Measurements from ENCODE around the gene ARMC9.

ARMC9 gene

DNA sequence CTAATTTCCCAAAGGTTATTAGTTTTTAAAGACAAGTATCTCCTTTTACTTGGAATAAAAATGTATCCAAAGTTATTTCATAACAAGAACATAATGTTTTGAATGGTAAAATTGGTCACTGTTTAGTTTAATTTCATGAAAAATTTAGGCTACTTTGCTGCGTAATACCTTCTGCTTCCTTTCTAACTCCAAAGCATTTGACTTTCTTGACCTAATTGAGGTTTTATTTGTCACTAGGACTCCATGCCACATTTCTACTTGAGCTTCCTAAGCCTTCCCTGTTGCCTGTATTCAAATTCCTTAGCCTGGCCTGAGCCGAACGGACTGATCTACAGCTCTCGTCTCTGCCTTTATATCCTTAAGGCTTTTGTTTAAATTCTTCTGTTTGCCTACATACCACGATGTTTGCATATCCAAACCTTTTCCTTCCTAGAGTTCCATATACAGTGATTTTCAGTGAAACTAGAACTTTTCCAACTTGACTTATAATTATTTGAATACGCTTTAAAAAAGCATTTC lies 25.1 kb downstream of the ARMC9 start (continued):
- TF ChIP-seq, protein P1, sequence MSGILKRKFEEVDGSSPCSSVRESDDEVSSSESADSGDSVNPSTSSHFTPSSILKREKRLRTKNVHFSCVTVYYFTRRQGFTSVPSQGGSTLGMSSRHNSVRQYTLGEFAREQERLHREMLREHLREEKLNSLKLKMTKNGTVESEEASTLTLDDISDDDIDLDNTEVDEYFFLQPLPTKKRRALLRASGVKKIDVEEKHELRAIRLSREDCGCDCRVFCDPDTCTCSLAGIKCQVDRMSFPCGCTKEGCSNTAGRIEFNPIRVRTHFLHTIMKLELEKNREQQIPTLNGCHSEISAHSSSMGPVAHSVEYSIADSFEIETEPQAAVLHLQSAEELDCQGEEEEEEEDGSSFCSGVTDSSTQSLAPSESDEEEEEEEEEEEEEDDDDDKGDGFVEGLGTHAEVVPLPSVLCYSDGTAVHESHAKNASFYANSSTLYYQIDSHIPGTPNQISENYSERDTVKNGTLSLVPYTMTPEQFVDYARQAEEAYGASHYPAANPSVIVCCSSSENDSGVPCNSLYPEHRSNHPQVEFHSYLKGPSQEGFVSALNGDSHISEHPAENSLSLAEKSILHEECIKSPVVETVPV (CRISPR knock-in tag; IDR thresholded peaks at IDR 0.05), result no peak
- TF ChIP-seq RARB (CRISPR knock-in tag; IDR thresholded peaks at IDR 0.05) (no peak), BACH2 (CRISPR knock-in tag; IDR thresholded peaks at IDR 0.05; ENCODE audit: borderline replicate concordance) (no peak), ZNF8 (CRISPR knock-in tag; IDR thresholded peaks at IDR 0.05) (no peak), ISL1 (CRISPR knock-in tag; IDR thresholded peaks at IDR 0.05) (no peak), ZNF70 (CRISPR knock-in tag; IDR thresholded peaks at IDR 0.05) (no peak), CSDC2 (CRISPR knock-in tag; IDR thresholded peaks at IDR 0.05) (no peak), ARNTL (CRISPR knock-in tag; IDR thresholded peaks at IDR 0.05; ENCODE audit: borderline replicate concordance, low read depth) (no peak), ZFP30 (CRISPR knock-in tag; IDR thresholded peaks at IDR 0.05) (no peak), ZNF565 (CRISPR knock-in tag; conservative IDR thresholded peaks at IDR 0.05; ENCODE audit: low read depth) (no peak)
- TF ChIP-seq, protein P2, sequence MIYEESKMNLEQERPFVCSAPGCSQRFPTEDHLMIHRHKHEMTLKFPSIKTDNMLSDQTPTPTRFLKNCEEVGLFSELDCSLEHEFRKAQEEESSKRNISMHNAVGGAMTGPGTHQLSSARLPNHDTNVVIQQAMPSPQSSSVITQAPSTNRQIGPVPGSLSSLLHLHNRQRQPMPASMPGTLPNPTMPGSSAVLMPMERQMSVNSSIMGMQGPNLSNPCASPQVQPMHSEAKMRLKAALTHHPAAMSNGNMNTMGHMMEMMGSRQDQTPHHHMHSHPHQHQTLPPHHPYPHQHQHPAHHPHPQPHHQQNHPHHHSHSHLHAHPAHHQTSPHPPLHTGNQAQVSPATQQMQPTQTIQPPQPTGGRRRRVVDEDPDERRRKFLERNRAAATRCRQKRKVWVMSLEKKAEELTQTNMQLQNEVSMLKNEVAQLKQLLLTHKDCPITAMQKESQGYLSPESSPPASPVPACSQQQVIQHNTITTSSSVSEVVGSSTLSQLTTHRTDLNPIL (CRISPR knock-in tag; IDR thresholded peaks at IDR 0.05; ENCODE audit: low read depth), result no peak
- TF ChIP-seq, protein P3, sequence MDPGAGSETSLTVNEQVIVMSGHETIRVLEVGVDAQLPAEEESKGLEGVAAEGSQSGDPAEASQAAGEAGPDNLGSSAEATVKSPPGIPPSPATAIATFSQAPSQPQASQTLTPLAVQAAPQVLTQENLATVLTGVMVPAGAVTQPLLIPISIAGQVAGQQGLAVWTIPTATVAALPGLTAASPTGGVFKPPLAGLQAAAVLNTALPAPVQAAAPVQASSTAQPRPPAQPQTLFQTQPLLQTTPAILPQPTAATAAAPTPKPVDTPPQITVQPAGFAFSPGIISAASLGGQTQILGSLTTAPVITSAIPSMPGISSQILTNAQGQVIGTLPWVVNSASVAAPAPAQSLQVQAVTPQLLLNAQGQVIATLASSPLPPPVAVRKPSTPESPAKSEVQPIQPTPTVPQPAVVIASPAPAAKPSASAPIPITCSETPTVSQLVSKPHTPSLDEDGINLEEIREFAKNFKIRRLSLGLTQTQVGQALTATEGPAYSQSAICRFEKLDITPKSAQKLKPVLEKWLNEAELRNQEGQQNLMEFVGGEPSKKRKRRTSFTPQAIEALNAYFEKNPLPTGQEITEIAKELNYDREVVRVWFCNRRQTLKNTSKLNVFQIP (CRISPR knock-in tag; IDR thresholded peaks at IDR 0.05; ENCODE audit: borderline replicate concordance, low read depth), result no peak

DNA sequence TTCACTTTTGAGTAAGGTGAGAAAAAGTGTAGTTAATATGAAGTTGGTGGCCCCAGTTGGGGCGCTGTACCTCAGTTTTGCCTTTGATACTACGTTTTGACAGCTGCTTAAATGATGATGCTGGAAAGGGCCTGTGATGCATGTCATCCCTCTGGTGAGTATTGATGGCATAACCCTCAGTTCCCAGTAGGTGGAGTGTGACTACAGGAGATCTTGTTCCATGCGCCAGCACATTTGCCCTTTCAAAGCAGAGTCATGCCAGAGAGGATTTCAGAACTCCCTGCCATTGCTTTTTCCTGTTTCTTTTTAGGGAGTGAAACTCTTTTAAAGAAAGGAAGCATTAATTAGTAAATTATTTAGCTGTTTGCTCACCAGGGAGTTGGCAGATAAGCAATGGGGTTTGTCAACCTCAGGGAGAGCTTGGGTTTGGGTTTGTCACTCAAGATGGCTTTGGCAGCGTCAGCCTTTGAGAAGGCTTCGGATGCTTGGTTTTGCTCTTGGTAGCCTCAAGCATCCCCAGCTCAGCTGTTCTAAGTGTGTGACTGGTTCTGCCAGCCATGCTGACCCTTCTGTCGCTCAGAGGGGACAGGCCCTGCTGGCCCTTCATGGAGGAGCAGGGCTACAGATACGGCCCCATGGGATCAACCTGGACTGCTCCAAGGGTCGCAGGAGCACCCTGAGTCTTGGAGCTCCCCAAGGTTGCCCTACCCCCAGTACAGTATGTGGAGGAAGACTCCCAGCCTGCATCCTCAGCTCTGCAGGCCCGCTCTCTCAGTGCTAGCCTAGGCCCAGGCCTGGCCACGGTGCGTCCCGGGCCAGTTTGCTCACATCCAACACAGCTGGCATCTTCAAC lies 29.1 kb downstream of the ARMC9 start:
- TF ChIP-seq ISL1 (CRISPR knock-in tag; IDR thresholded peaks at IDR 0.05) (no peak), ZNF70 (CRISPR knock-in tag; IDR thresholded peaks at IDR 0.05) (no peak), ZFP3 (CRISPR knock-in tag; IDR thresholded peaks at IDR 0.05) (no peak), BACH2 (CRISPR knock-in tag; IDR thresholded peaks at IDR 0.05; ENCODE audit: borderline replicate concordance) (no peak), GLIS3 (CRISPR knock-in tag; IDR thresholded peaks at IDR 0.05) (no peak), TCF4 (CRISPR knock-in tag; IDR thresholded peaks at IDR 0.05; ENCODE audit: borderline replicate concordance) (no peak), SNAI2 (CRISPR knock-in tag; IDR thresholded peaks at IDR 0.05) (no peak), CSDC2 (CRISPR knock-in tag; IDR thresholded peaks at IDR 0.05) (no peak), ZNF8 (CRISPR knock-in tag; IDR thresholded peaks at IDR 0.05) (no peak), ZNF565 (CRISPR knock-in tag; conservative IDR thresholded peaks at IDR 0.05; ENCODE audit: low read depth) (no peak), ZFP30 (CRISPR knock-in tag; IDR thresholded peaks at IDR 0.05) (no peak), OSR1 (CRISPR knock-in tag; IDR thresholded peaks at IDR 0.05) (no peak), RARB (CRISPR knock-in tag; IDR thresholded peaks at IDR 0.05) (no peak), ESRRG (CRISPR knock-in tag; IDR thresholded peaks at IDR 0.05) (no peak), ARNTL (CRISPR knock-in tag; IDR thresholded peaks at IDR 0.05; ENCODE audit: borderline replicate concordance, low read depth) (no peak)
- TF ChIP-seq, protein P4, sequence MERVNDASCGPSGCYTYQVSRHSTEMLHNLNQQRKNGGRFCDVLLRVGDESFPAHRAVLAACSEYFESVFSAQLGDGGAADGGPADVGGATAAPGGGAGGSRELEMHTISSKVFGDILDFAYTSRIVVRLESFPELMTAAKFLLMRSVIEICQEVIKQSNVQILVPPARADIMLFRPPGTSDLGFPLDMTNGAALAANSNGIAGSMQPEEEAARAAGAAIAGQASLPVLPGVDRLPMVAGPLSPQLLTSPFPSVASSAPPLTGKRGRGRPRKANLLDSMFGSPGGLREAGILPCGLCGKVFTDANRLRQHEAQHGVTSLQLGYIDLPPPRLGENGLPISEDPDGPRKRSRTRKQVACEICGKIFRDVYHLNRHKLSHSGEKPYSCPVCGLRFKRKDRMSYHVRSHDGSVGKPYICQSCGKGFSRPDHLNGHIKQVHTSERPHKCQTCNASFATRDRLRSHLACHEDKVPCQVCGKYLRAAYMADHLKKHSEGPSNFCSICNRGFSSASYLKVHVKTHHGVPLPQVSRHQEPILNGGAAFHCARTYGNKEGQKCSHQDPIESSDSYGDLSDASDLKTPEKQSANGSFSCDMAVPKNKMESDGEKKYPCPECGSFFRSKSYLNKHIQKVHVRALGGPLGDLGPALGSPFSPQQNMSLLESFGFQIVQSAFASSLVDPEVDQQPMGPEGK (CRISPR knock-in tag; IDR thresholded peaks at IDR 0.05; ENCODE audit: borderline replicate concordance), result no peak
- TF ChIP-seq, protein P3 (CRISPR knock-in tag; IDR thresholded peaks at IDR 0.05; ENCODE audit: borderline replicate concordance, low read depth), result no peak
- ATAC-seq, result peak; percentile 99

DNA sequence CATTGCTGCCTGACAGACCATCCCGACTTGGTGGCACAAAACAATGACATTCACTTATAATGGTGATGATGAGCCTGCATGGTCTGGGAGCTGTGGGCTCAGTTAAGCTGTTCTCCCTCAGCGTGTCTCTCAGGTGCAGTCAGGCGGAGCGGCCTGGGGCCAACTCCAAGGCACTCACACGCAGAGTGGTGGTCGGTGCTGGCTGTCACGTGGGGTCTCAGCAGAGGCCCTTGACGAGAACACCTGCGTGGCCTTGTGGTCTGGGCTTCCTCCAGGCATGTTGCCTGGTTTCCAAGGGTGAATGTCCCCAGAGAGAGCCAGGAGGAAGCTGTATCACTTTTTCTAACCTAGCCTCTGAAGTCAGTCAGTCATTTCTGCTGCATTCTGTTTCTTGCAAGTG lies 29.8 kb downstream of the ARMC9 start:
- TF ChIP-seq CSDC2 (CRISPR knock-in tag; IDR thresholded peaks at IDR 0.05) (no peak), ZFP3 (CRISPR knock-in tag; IDR thresholded peaks at IDR 0.05) (no peak), ZNF70 (CRISPR knock-in tag; IDR thresholded peaks at IDR 0.05) (no peak), ZC3H10 (CRISPR knock-in tag; IDR thresholded peaks at IDR 0.05) (no peak), GLIS3 (CRISPR knock-in tag; IDR thresholded peaks at IDR 0.05) (no peak), BACH2 (CRISPR knock-in tag; IDR thresholded peaks at IDR 0.05; ENCODE audit: borderline replicate concordance) (no peak)
- no peak for ATAC-seq
